Measurements from ENCODE around the gene GVQW3.

The GVQW3 gene

GRCh38 chr11:76380159-76380976, 755 bp upstream of the GVQW3 start:
- peak overlapping the region; percentile 65 for H3K27ac ChIP-seq (ENCODE audit: poor library complexity, severe bottlenecking)
- peak; percentile 6; the same call in 2 of the 3 replicates for ATAC-seq (ENCODE audit: low read depth)
- no peak for DNase-seq (ENCODE audit: low spot score)
- TF ChIP-seq CTCF (IDR thresholded peaks at IDR 0.05; ENCODE audit: poor library complexity, severe bottlenecking): no peak
- peak overlapping the region; percentile 69 for H3K4me3 ChIP-seq (ENCODE audit: severe bottlenecking)
- peaks cover 8% of the 10 kb centered on the region for H3K4me1 ChIP-seq (ENCODE audit: insufficient read depth, poor library complexity, severe bottlenecking)
- H3K36me3 ChIP-seq (ENCODE audit: low read depth): no peaks in the 10 kb centered on the region
- H3K9me3 ChIP-seq (ENCODE audit: severe bottlenecking): no peaks in the 10 kb centered on the region
- H3K27me3 ChIP-seq (ENCODE audit: insufficient read depth, poor library complexity, severe bottlenecking): no peaks in the 10 kb centered on the region

GRCh38 chr11:76382209-76382608, 1.1 kb downstream of the GVQW3 start:
- Histone ChIP-seq H3K27ac (ENCODE audit: poor library complexity, severe bottlenecking) (no peak overlapping the region), H3K27me3 (ENCODE audit: insufficient read depth, poor library complexity, severe bottlenecking) (no peaks in the 10 kb centered on the region), H3K36me3 (ENCODE audit: low read depth) (no peaks in the 10 kb centered on the region), H3K4me3 (ENCODE audit: severe bottlenecking) (no peak overlapping the region), H3K4me1 (ENCODE audit: insufficient read depth, poor library complexity, severe bottlenecking) (peaks cover 8% of the 10 kb centered on the region), H3K9me3 (ENCODE audit: severe bottlenecking) (no peaks in the 10 kb centered on the region)
- no peak for TF ChIP-seq CTCF (IDR thresholded peaks at IDR 0.05; ENCODE audit: poor library complexity, severe bottlenecking)
- DNase-seq (ENCODE audit: low spot score): no peak
- ATAC-seq (ENCODE audit: low read depth): no peak

- Histone ChIP-seq H3K27ac (ENCODE audit: poor library complexity, severe bottlenecking) (no peak overlapping the region), H3K36me3 (ENCODE audit: low read depth) (no peaks in the 10 kb centered on the region), H3K4me1 (ENCODE audit: insufficient read depth, poor library complexity, severe bottlenecking) (no peaks in the 10 kb centered on the region), H3K9me3 (ENCODE audit: severe bottlenecking) (no peaks in the 10 kb centered on the region), H3K4me3 (ENCODE audit: severe bottlenecking) (no peak overlapping the region), H3K27me3 (ENCODE audit: insufficient read depth, poor library complexity, severe bottlenecking) (no peaks in the 10 kb centered on the region)
- no peak for TF ChIP-seq CTCF (IDR thresholded peaks at IDR 0.05; ENCODE audit: poor library complexity, severe bottlenecking)
- ATAC-seq (ENCODE audit: low read depth) (no peak), DNase-seq (ENCODE audit: low spot score) (no peak)
Measured at GRCh38 chr11:76385903-76386302, 4.8 kb downstream of the GVQW3 start.

- H3K4me3 ChIP-seq (ENCODE audit: severe bottlenecking): no peak overlapping the region
- TF ChIP-seq CTCF (IDR thresholded peaks at IDR 0.05; ENCODE audit: poor library complexity, severe bottlenecking): no peak
- no peak overlapping the region for H3K27ac ChIP-seq (ENCODE audit: poor library complexity, severe bottlenecking)
- H3K27me3 ChIP-seq (ENCODE audit: insufficient read depth, poor library complexity, severe bottlenecking): no peaks in the 10 kb centered on the region
- no peak for DNase-seq (ENCODE audit: low spot score)
- no peak for ATAC-seq (ENCODE audit: low read depth)
- no peaks in the 10 kb centered on the region for H3K9me3 ChIP-seq (ENCODE audit: severe bottlenecking)
- no peaks in the 10 kb centered on the region for H3K36me3 ChIP-seq (ENCODE audit: low read depth)
- H3K4me1 ChIP-seq (ENCODE audit: insufficient read depth, poor library complexity, severe bottlenecking): no peaks in the 10 kb centered on the region
Measured at GRCh38 chr11:76388408-76388807, 7.3 kb downstream of the GVQW3 start.

GRCh38 chr11:76391021-76391420, 9.9 kb downstream of the GVQW3 start:
- TF ChIP-seq CTCF (IDR thresholded peaks at IDR 0.05; ENCODE audit: poor library complexity, severe bottlenecking): no peak
- Histone ChIP-seq H3K4me1 (ENCODE audit: insufficient read depth, poor library complexity, severe bottlenecking) (no peaks in the 10 kb centered on the region), H3K27me3 (ENCODE audit: insufficient read depth, poor library complexity, severe bottlenecking) (no peaks in the 10 kb centered on the region), H3K9me3 (ENCODE audit: severe bottlenecking) (no peaks in the 10 kb centered on the region), H3K4me3 (ENCODE audit: severe bottlenecking) (no peak overlapping the region), H3K27ac (ENCODE audit: poor library complexity, severe bottlenecking) (no peak overlapping the region), H3K36me3 (ENCODE audit: low read depth) (no peaks in the 10 kb centered on the region)
- no peak for ATAC-seq (ENCODE audit: low read depth)
- DNase-seq (ENCODE audit: low spot score): no peak
